Sciatic nerve (tissue), 2 donors: ENCODE data around the gene IRAK2. TPM values are rescaled to one million over a fixed set of nuclear protein-coding genes. Genes with fewer than 3 reads are reported as not detected.
"Not testable (repeated sequence)": the region's sequence is repeated elsewhere in the genome, so short reads cannot be mapped to it uniquely, and the experiment has no call there.

Experiments used
- ATAC-seq: fragments of 200-7000 bp; cut with Tn5 transposase; one replicate; pipeline ENCODE4 v1.9.1; 2020; ENCODE audit warnings: mild to moderate bottlenecking, moderate library complexity
- DNase-seq: peaks from one replicate; pipeline ENCODE4 v3.0.0-alpha.2; 2020; ENCODE audit warnings: low spot score
- intact Hi-C: fragments of 100-400 bp; cut with DNase I; formaldehyde crosslinking; loops from one replicate; pipeline ENCODE4 v1.14.2; 2022
- total RNA-seq: library from RNA; stranded (reverse); fragmentation: NEBNext Ultra II Directional; extraction: Animal tissue kit (Norgen Biotek cat#: 25700); gene quantifications from one replicate; pipeline ENCODE4 v1.2.1, GENCODE V29; 2021
- donor health status: DM: no; HTN: no; CAD: no.
- donor health status: DM: no; HTN: no; CAD: no.

Gene IRAK2
- total RNA-seq, 1 donor from 2014 or later = 6.4 TPM

DNA sequence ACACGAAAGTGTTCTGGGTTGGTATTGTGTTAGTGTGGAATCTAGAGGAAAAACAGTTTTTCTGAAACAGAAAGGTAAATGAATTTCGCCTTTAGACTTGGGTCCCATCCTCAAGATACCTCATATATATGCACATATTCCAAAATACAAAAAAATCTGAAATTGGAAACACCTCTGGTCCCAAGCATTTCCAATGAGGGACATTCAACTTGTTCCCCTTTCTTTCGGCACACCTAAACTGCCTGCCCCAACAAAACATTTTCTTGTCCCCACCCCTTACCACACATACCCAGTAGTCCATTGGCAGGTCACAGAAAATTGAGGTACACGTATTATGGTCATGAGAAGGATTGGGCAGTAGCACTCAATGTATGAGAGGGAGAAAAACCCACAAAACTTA lies 9.1 kb upstream of the IRAK2 start:
- intact Hi-C loops = no loop called here
- no peak for DNase-seq
- ATAC-seq = no peak

DNA sequence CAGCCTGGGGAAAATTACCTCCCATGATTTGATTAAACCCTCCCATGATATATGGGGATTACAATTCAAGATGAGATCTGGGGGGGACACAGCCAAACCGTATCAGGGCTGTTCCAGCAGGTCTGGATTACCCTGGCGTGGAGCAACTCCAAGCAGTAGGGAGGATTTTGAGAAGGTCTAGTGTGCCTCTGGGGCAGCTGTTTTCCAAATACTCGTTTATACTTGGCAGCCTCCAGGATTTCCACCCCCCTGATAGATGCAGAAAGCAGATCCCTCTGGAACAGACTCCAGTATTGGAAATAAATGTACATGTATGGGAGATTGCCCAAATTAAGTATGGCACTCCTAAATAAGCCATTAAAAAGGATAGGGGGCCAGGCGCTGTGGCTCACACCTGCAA lies 7.7 kb upstream of the IRAK2 start:
- intact Hi-C loops = no loop called here
- ATAC-seq (no peak), DNase-seq (no peak)

DNA sequence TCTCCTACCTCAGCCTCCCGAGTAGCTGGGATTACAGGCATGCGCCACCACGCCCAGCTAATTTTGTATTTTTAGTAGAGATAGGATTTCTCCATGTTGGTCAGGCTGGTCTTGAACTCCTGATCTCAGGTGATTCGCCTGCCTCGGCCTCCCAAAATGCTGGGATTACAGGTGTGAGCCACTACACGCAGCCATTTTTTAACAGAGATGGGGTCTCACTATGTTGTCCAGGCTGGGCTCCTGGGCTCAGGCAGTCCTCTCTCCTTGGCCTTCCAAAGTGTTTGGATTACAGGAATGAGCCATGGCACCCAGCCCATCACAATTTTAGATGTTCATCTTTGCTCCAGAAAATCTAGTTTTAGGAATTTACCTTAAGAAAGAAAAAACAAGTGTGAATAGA lies 6.2 kb upstream of the IRAK2 start:
- DNase-seq, intact Hi-C loops, ATAC-seq: not testable (repeated sequence)

DNA sequence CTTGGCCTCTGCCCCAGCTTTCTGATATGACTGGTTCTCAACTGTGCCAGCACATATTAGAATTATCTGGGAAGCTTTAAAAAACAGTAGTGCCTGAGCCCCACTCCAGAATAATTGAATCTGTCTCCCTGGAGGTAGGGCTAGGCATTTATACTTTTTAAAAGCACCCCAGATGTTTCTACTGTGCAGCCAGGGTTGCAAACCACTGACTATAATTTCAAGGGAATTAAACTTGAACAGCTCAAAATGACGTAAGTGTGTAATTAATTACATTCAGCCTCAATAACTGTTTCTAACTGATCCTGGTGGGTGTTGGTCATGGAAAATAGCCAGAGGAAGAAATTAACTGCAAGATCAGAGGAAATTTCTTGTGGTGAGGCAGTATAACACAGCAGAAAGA lies 4.4 kb upstream of the IRAK2 start:
- intact Hi-C loops = no loop called here
- DNase-seq (no peak), ATAC-seq (no peak)

DNA sequence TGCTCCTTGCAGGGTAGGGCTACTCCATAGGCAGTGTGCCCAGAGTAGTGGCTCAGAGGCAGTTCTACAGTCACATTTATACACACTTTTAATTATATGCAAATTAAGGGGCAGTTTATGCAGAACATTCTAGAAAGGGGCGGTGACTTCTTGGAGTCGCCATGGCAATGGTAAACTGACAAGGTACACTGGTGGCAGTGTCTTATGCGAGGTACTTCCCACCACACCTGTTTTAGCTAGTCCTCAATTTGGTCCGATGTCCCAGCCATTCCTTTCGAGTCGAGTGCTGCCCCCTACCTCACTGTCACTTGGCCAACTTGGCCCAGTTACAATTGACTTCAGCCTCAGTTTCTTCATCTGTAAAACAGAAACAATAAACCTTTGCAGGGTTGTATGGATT lies 3.8 kb upstream of the IRAK2 start:
- no peak for DNase-seq
- no peak for ATAC-seq
- intact Hi-C loops = no loop called here

DNA sequence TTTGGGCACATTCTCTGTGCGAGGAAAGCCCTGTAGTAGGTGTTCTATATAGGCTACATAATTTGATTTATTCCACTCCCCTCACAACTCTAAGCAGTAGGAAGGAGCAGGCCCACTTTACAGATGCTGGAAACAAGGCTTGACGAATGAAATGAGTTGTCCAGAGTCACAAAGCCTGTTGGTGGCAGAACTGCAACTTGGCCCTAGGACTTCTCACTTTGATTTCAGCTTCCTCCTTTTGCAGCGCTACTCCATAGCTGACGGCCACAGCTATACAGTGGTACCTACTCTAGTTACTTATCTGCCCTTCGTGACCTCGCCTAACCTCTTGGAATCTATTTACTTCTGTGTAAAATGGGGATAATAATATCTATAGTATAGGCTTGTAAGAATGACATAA lies 2.5 kb upstream of the IRAK2 start:
- DNase-seq (no peak), ATAC-seq (no peak)
- intact Hi-C loops = no loop called here

DNA sequence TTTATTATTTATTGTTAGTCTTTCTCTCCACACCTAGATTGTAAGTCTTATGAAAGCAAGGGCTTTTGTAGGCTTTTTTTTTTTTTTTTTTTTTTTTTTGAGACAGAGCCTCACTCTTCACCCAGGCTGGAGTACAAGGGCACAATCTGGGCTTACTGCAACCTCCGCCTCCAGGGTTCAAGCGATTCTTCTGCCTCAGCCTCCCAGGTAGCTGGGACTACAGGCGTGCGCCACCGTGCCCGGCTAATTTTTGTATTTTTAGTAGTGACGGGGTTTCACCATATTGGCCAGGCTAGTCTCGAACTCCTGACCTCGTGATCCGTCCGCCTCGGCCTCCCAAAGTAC lies 546 bp upstream of the IRAK2 start:
- DNase-seq, intact Hi-C loops, ATAC-seq: not testable (repeated sequence)

DNA sequence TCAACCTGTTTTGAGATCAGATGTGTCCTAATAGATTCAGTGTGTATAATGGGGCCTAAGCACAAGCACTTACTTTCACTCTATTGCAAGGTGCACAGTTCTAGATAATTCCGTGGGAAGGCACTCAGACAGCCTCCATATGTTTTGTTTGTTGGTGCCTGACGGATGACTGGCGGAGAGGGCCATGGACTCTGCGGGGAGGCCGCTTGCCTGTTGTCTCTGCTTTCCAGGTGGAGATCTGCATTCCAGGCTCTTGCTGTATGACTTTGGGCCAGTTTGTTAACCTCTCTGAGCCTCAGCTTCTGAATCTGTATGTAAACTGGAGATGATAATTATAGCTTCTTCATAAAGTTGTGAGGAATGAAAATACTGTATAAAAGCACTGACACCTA lies 1.5 kb downstream of the IRAK2 start:
- intact Hi-C loops = no loop called here
- ATAC-seq = no peak
- DNase-seq = no peak

DNA sequence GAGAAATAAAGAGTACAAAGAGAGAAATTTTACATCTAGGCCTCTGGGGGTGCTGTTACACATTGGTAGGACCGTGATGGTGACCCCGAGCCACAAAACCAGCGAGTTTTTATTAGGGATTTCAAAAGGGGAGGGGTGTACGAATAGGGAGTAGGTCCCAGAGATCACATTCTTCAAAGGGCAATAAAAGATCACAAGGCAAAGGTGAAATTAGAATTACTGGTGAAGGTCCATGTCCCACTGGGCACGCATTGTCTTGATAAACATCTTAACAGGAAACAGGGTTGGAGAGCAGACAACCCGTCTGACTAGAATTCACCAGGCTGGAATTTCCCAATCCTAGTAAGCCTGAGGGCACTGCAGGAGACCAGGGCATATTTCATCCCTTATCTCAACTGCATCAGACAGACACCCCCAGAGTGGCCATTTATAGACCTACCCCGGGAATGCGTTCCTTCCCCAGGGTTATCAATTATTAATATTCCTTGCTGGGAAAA lies 4.3 kb downstream of the IRAK2 start:
- intact Hi-C loops = no loop called here
- DNase-seq = no peak
- no peak for ATAC-seq

DNA sequence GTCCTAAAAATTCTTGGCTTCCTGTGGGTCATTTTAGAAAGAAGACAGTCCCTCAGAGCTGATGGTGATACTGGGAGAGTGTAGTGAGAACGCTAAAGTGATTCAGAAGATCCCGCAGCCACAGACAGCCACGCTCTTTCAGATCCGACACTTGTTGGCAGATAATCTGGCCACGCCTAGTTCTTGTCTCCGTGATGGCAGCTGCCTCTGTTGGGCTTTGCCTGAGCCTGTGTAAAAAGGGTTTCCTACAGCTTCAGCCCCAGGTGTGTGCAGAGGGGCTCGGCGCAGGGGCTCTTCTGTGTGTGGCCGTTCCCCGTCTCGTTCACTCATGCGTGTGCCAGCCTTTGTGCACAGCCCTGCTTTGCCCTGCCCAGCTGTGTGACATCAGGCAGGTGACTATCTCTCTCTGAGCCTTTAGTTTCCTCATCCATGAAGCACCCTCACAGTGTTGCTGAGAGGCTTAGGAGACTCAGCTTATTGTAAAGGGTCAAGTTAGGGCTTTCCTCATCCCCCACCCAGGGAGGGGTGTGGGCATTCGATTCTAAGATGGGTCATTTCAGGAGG lies 6.3 kb downstream of the IRAK2 start:
- no peak for ATAC-seq
- no peak for DNase-seq
- intact Hi-C loops = no loop called here

DNA sequence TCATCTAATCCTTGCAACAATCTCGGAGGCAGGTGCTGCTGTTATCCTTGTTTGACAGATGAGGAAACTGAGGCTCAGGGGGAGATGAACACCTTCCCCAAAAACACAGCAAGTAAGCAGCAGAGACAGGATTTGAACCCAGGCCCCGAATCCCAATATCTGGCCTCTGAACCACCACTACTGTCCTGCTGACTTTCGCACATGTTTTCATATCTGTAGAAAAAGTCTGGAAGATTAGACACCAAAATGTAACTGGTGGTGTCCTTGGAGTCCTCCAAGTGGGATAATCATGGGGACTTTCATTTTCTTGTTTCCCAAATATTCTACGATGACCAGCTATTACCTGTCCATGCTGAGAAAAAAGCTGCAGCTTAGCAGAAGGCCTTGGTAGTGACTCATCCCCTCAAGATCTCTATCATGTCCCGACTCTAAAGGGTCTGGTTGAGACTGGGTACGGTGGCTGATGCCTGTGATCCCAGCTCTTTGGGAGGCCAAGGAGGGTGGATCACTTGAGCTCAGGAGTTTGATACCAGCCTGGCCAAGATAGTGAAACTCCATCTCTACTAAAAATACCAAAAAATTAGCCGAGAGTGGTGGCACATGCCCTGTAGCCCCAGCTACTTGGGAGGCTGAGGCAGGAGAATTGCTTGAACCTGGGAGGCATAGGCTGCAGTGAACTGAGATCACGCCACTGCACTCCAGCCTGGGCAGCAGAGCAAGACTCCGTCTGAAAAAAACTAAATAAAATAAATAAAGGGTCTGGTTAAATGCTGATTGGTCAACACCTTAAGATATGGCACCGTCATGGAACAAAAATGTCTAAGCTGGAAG lies 8.6 kb downstream of the IRAK2 start:
- DNase-seq (no peak), ATAC-seq (peak; percentile 9)
- intact Hi-C loops = no loop called here

DNA sequence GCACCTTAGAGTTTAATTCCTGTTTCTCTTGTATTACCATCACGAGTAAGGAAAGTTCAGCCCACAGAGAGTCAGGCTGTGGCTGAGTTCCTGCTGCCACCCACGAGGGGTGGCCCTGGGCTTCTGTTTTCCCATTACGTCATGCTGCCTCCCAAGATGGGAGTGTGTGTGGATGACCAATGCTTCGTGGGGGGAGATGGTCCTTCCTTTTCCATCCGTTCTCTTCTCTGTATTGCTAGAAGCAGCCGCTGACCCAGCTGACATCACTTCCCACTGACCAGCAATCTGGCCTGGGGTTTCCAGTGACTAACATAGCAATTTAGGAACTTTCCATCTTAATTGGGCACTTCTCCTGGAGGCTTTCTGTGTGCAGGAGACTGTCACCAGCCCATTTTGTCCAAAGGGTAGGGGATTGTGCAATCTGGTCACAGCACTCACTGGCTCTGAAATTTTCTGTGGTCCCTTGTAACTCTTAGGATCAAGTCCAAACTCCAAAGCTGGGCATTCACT lies 9.3 kb downstream of the IRAK2 start:
- DNase-seq = peak; percentile 79

DNA sequence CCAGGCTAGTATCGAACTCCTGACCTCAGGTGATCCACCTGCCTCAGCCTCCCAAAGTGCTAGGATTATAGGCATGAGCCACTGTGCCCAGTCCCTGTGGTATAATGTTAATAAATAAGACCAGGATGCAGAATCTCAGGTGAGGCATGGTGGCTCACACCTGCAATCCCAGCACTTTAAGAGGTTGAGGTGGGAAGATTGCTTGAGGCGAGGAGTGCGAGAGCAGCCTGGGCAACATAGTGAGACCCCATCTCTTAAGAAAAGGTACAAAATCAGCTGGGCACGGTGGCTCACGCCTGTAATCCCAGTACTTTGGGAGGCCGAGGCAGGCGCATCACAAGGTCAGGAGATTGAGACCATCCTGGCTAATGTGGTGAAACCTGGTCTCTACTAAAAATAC lies 10.6 kb downstream of the IRAK2 start:
- intact Hi-C loops, DNase-seq, ATAC-seq: not testable (repeated sequence)

More for the DNA sequence above, 9.3 kb downstream of the IRAK2 start:
- intact Hi-C loops = no loop called here
- peak; percentile 97 for ATAC-seq

DNA sequence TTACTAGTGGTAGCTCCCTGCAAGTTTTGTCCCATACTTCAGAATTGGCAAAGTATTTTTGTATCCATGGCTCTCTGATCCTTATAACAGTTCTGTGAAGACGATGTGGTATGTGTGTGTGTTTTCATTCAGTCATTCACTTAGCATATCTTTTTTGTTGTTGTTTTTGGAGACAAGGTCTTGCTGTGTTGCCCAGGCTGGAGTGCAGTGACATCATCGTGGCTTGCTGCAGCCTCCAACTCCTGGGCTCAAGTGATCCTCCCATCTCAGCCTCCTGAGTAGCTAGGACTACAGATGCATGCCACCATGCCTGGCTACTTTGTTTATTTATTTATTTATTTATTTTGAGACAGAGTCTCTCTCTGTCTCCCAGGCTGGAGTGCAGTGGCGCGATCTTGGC lies 11.4 kb downstream of the IRAK2 start:
- ATAC-seq, DNase-seq, intact Hi-C loops: not testable (repeated sequence)

DNA sequence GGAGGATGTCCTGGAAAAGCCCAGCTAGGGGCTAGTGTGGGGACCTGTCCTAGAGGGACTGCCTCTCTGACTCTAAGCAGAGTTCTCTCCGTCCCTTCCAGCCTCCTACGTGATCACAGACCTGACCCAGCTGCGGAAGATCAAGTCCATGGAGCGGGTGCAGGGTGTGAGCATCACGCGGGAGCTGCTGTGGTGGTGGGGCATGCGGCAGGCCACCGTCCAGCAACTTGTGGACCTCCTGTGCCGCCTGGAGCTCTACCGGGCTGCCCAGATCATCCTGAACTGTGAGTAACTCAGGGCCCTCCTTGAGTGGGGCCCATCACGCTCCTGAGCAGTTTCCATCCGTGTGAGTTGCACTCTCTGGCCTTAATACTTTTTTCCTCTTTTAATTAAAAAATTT lies 13.0 kb downstream of the IRAK2 start:
- ATAC-seq = no peak
- intact Hi-C loops = no loop called here
- DNase-seq = no peak

DNA sequence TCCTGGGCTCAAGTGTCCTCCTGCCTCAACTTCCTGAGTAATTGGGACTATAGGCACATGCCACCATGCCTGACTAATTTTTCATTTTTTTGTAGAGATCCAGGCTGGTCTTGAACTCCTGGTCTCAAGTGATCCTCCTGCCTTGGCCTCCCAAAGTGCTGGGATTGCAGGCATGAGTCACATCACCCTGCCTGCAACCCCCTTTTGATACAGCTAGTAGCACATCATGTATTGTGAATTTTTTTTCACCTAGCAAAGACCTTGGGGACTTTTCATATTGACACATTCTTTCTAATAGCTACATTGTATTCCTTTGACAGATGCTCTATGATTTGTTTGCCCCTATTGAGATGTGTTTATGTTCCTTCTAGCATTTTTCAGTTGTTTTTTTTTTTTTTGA lies 14.2 kb downstream of the IRAK2 start:
- ATAC-seq = no peak
- intact Hi-C loops = no loop called here
- no peak for DNase-seq

DNA sequence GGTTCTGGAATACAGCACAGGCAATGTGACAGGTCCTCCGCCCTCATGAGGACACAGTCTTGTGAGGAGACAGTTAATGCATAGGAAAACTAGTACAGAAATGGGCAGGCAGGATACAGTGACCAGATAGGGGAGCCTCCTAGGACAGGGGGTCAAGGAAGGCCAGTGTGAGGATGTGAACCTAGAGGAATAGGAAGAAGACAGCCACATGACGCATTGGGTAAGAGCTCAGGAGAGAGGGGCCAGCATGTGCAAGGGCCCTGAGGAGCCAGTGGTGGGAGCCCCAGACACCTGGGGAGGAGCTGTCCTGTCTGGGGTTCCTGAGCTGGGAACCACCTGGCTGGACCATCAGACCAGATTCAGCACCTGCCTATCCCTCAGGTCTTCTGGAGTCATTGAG lies 15.6 kb downstream of the IRAK2 start:
- intact Hi-C loops = no loop called here
- no peak for ATAC-seq
- DNase-seq = no peak

DNA sequence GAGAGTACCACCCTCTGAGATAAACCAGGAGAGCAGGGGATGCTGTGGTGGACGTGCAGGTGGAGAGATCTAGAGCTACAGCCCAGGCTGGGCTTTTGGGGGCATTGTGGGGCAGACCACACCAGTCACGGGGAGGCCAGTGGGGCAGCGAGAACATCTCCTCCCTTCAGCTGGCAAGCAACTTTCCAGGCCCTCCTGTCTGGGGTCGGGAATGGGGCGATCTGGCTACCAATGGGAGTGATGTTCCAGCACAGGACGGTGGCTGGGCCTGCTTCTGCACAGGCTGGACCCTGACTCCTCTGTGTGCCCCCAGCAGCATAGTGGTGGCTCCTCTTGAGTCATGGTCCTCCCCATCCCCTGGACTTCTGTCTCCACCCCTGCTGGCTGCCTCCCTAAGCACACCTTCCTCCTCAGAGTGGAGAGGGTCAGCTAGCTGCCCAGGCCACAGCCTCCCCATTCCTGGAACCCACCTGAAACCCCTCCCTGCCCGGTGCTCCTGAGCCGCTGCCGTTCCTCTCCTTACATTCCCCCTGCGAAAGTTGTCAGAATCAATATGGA lies 16.1 kb downstream of the IRAK2 start:
- DNase-seq = no peak
- ATAC-seq = peak; percentile 22
- intact Hi-C loops = no loop called here

DNA sequence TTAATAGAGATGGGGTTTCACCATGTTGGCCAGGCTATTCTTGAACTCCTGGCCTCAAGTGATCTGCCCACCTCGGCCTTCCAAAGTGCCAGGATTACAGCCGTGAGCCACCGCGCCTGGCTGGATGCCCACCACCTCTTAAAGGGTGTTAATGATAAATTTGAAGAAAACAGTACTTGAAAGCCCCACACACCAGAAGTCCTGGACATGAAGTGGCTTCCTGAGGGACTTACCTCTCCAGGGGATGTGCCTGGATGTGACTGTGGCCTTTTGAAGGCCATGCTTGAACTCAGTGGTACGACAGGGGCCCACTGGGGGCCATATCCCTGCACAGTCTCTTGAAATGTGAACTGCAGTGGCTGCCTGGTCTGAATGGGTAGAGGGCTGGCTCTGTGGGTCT lies 18.2 kb downstream of the IRAK2 start:
- intact Hi-C loops = no loop called here
- DNase-seq (no peak), ATAC-seq (no peak)

DNA sequence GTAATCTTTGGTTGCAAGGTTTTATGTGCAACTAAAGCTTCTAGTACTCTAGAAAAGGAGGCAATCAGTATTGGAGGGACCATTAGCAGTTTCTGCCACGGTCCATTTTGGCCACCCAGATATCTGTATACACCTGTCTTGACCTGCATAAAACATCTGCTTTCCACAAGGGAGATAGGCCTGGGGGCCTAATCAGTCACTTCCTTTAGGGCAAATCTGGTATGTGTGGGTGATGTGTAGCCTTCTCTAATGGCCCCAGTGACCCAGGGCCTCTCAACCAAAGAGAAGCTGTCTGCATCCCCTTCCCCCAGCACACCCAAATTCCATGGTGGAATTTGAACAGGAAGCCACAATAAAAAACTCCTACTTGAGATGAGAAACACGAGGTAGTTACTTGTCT lies 19.5 kb downstream of the IRAK2 start:
- ATAC-seq (no peak), DNase-seq (no peak)
- intact Hi-C loops = no loop called here
